ENCODE results near the gene FGF2. TPM values are rescaled to one million over a fixed set of nuclear protein-coding genes. Genes with fewer than 3 reads are reported as not detected.

FGF2 gene
- polyA plus RNA-seq, 1 of the 3 experiments (the other 2 are of a cell fraction): 11.1 TPM

- Histone ChIP-seq H3K9ac (peak overlapping the region; percentile 67), H3K36me3 (replicated peaks in 1 of 2; ENCODE audit: control insufficient read depth in 1 of 2, insufficient read depth in 2 of 2, low read length in 1 of 2) (no peaks in the 10 kb centered on the region), H3K27ac (ENCODE audit: low read depth in 2 of 2, low read length in 1 of 2) (peak overlapping the region; percentile 91 to 94), H3K27me3 (ENCODE audit: insufficient read depth) (no peaks in the 10 kb centered on the region), H3K4me1 (ENCODE audit: control insufficient read depth in 1 of 2, insufficient read depth in 2 of 2, low read depth in 1 of 2, low read length in 1 of 2) (peaks cover 5 to 28% of the 10 kb centered on the region in 2 experiments), H3K4me2 (peak overlapping the region; percentile 67), H3K9me3 (no peaks in the 10 kb centered on the region), H3K9me2 (no peaks in the 10 kb centered on the region), H4K20me1 (ENCODE audit: insufficient read depth) (no peaks in the 10 kb centered on the region), H3K4me3 (ENCODE audit: low read depth in 2 of 2, low read length in 1 of 2) (peak overlapping the region in 1 of 2 experiments; percentile 9; a peak in 2 of 4 replicates), H3F3A (replicated peaks; ENCODE audit: insufficient read depth) (peaks cover 23% of the 10 kb centered on the region), H2AFZ (ENCODE audit: low read depth) (peak overlapping the region; percentile 91), H3K79me2 (ENCODE audit: insufficient read depth) (no peaks in the 10 kb centered on the region)
- CTCF ChIA-PET: interaction anchor here (0.9 to 2.1 kb wide), 3 partner anchors 31 to 40 kb away, joined by 3 to 7 read pairs (median 5); no protein-coding TSS in a partner anchor
- TF ChIP-seq NFIC (IDR thresholded peaks at IDR 0.05; ENCODE audit: borderline replicate concordance) (no peak), MEF2A (IDR thresholded peaks at IDR 0.05; ENCODE audit: borderline replicate concordance, low read depth) (no peak), TEAD4 (IDR thresholded peaks at IDR 0.05; ENCODE audit: borderline replicate concordance, insufficient read depth) (no peak), EP300 (IDR thresholded peaks at IDR 0.05; ENCODE audit: borderline replicate concordance in 1 of 2, low read depth in 1 of 2, low read length in 1 of 2) (no peak), TCF12 (IDR thresholded peaks at IDR 0.05) (no peak), CHD2 (IDR thresholded peaks at IDR 0.05; ENCODE audit: low read length, partially characterized antibody) (no peak), RAD21 (IDR thresholded peaks at IDR 0.05; ENCODE audit: low read length) (no peak), RCOR1 (IDR thresholded peaks at IDR 0.05; ENCODE audit: low read length) (no peak), RXRA (IDR thresholded peaks at IDR 0.05; ENCODE audit: borderline replicate concordance, low read depth) (no peak), FOXJ3 (CRISPR knock-in tag; IDR thresholded peaks at IDR 0.05) (no peak)
- TF ChIP-seq, protein P1, sequence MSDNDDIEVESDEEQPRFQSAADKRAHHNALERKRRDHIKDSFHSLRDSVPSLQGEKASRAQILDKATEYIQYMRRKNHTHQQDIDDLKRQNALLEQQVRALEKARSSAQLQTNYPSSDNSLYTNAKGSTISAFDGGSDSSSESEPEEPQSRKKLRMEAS (IDR thresholded peaks at IDR 0.05; ENCODE audit: low read depth): no peak
- WGBS (ENCODE audit: low lambda C conversion rate): 81% methylated on average over 2 of the region's 2 CpGs
- POLR2A ChIA-PET: no interaction called here
- no peak for DNase-seq
These were observed 29.1 kb upstream of the FGF2 start for GRCh38 chr4:122797405-122798094.

- ChIA-PET POLR2A (no interaction called here), CTCF (interaction anchor here (1.1 kb wide), 1 partner anchor 40 kb away, joined by 3 read pairs; no protein-coding TSS in a partner anchor)
- Histone ChIP-seq H3K79me2 (ENCODE audit: insufficient read depth) (no peaks in the 10 kb centered on the region), H2AFZ (ENCODE audit: low read depth) (peak overlapping the region; percentile 91), H3F3A (replicated peaks; ENCODE audit: insufficient read depth) (peaks cover 23% of the 10 kb centered on the region), H3K9ac (peak overlapping the region; percentile 67), H3K36me3 (replicated peaks in 1 of 2; ENCODE audit: control insufficient read depth in 1 of 2, insufficient read depth in 2 of 2, low read length in 1 of 2) (no peaks in the 10 kb centered on the region), H3K4me1 (ENCODE audit: control insufficient read depth in 1 of 2, insufficient read depth in 2 of 2, low read depth in 1 of 2, low read length in 1 of 2) (peaks cover 5 to 26% of the 10 kb centered on the region in 2 experiments), H3K4me2 (peak overlapping the region; percentile 67), H3K9me2 (no peaks in the 10 kb centered on the region), H3K27me3 (ENCODE audit: insufficient read depth) (no peaks in the 10 kb centered on the region), H4K20me1 (ENCODE audit: insufficient read depth) (no peaks in the 10 kb centered on the region), H3K27ac (ENCODE audit: low read depth in 2 of 2, low read length in 1 of 2) (peak overlapping the region; percentile 91 to 94), H3K9me3 (no peaks in the 10 kb centered on the region), H3K4me3 (ENCODE audit: low read depth in 2 of 2, low read length in 1 of 2) (peak overlapping the region in 1 of 2 experiments; percentile 9; a peak in 2 of 4 replicates)
- 45% methylated on average over 5 of the region's 5 CpGs for WGBS (ENCODE audit: low lambda C conversion rate)
- DNase-seq: peak; percentile 23
- TF ChIP-seq NRF1 (IDR thresholded peaks at IDR 0.05; ENCODE audit: low read depth, low read length) (no peak), GABPA (IDR thresholded peaks at IDR 0.05; ENCODE audit: low read depth) (no peak), SMC3 (IDR thresholded peaks at IDR 0.05; ENCODE audit: low read depth, low read length) (no peak), CHD2 (IDR thresholded peaks at IDR 0.05; ENCODE audit: low read length, partially characterized antibody) (no peak), GATA2 (CRISPR knock-in tag; IDR thresholded peaks at IDR 0.05) (no peak), REST (IDR thresholded peaks at IDR 0.05; ENCODE audit: low read depth, low read length) (no peak), POLR2AphosphoS5 (IDR thresholded peaks at IDR 0.05; ENCODE audit: low read depth, low read length) (peak; percentile 37; the same call in 1 of the 2 replicates), EZH2phosphoT487 (IDR thresholded peaks at IDR 0.05; ENCODE audit: borderline replicate concordance, low read depth) (no peak), SIN3A (IDR thresholded peaks at IDR 0.05; ENCODE audit: borderline replicate concordance, low read depth, low read length) (no peak), FOXJ3 (CRISPR knock-in tag; IDR thresholded peaks at IDR 0.05) (no peak)
- TF ChIP-seq, protein P2, sequence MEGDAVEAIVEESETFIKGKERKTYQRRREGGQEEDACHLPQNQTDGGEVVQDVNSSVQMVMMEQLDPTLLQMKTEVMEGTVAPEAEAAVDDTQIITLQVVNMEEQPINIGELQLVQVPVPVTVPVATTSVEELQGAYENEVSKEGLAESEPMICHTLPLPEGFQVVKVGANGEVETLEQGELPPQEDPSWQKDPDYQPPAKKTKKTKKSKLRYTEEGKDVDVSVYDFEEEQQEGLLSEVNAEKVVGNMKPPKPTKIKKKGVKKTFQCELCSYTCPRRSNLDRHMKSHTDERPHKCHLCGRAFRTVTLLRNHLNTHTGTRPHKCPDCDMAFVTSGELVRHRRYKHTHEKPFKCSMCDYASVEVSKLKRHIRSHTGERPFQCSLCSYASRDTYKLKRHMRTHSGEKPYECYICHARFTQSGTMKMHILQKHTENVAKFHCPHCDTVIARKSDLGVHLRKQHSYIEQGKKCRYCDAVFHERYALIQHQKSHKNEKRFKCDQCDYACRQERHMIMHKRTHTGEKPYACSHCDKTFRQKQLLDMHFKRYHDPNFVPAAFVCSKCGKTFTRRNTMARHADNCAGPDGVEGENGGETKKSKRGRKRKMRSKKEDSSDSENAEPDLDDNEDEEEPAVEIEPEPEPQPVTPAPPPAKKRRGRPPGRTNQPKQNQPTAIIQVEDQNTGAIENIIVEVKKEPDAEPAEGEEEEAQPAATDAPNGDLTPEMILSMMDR (IDR thresholded peaks at IDR 0.05): no peak; the same call in 1 of the 2 replicates
- TF ChIP-seq, protein P3, sequence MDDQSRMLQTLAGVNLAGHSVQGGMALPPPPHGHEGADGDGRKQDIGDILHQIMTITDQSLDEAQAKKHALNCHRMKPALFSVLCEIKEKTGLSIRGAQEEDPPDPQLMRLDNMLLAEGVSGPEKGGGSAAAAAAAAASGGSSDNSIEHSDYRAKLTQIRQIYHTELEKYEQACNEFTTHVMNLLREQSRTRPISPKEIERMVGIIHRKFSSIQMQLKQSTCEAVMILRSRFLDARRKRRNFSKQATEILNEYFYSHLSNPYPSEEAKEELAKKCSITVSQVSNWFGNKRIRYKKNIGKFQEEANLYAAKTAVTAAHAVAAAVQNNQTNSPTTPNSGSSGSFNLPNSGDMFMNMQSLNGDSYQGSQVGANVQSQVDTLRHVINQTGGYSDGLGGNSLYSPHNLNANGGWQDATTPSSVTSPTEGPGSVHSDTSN (IDR thresholded peaks at IDR 0.05): no peak
These were observed 28.5 kb upstream of the FGF2 start for GRCh38 chr4:122798101-122798500.

Measured in SK-N-SH (cell line).